Neuronal stem cell (in vitro differentiated cells): ENCODE measurements around the gene BMP15.

Experiments used
- DNase-seq: peaks from one replicate; pipeline ENCODE4 v3.0.0-alpha.2; 2013; ENCODE audit warnings: low spot score
- H2AFZ ChIP-seq: one replicate; pipeline ENCODE4 v1.6.1; 2013; ENCODE audit warnings: mild to moderate bottlenecking, low read length, inconsistent platforms
- H2AK5ac ChIP-seq: 2 replicates; pipeline ENCODE4 v1.6.1; 2013; ENCODE audit warnings: low read depth, mild to moderate bottlenecking, inconsistent platforms, low read length, moderate library complexity, mixed read lengths
- H2BK120ac ChIP-seq: 2 replicates; pipeline ENCODE4 v1.6.1; 2013; ENCODE audit warnings: low read depth, mild to moderate bottlenecking, inconsistent platforms, low read length, moderate library complexity, mixed read lengths
- H2BK12ac ChIP-seq: one replicate; pipeline ENCODE4 v1.6.1; 2013; ENCODE audit warnings: low read length, inconsistent platforms
- H2BK15ac ChIP-seq: 2 replicates; pipeline ENCODE4 v1.6.1; 2013; ENCODE audit warnings: mild to moderate bottlenecking, low read length, inconsistent platforms, mixed read lengths
- H2BK5ac ChIP-seq: one replicate; pipeline ENCODE4 v1.6.1; 2013; ENCODE audit warnings: inconsistent platforms, mild to moderate bottlenecking, low read length, moderate library complexity
- H3K14ac ChIP-seq: one replicate; pipeline ENCODE4 v1.6.1; 2013; ENCODE audit warnings: low read length, inconsistent platforms
- H3K18ac ChIP-seq: 2 replicates; pipeline ENCODE4 v1.6.1; 2013; ENCODE audit warnings: low read length, inconsistent platforms
- H3K23ac ChIP-seq: 2 replicates; pipeline ENCODE4 v1.6.1; 2013; ENCODE audit warnings: low read depth, mild to moderate bottlenecking, mixed read lengths, low read length, inconsistent platforms; ENCODE audit not compliant: poor library complexity
- H3K27ac ChIP-seq: replicated peaks from 3 replicates; pipeline ENCODE4 v1.5.1; 2013; ENCODE audit warnings: low read length, inconsistent platforms
- H3K27me3 ChIP-seq, 3 experiments: 2 replicates each; pipeline ENCODE4 v1.6.1; 2013; ENCODE audit warnings: low read length in 3 of 3, mild to moderate bottlenecking in 2 of 3, inconsistent platforms in 1 of 3, low read depth in 1 of 3, mixed read lengths in 1 of 3, moderate library complexity in 1 of 3; ENCODE audit not compliant: control insufficient read depth in 3 of 3, insufficient read depth in 3 of 3
- H3K36me3 ChIP-seq, 2 donors: replicated peaks in 1 of 2; 2 replicates each; pipeline ENCODE4 v1.6.1; 2013; ENCODE audit warnings: low read length in 2 of 2; ENCODE audit not compliant: control insufficient read depth in 2 of 2, insufficient read depth in 2 of 2
- H3K4ac ChIP-seq: 2 replicates; pipeline ENCODE4 v1.6.1; 2013; ENCODE audit warnings: inconsistent platforms, mild to moderate bottlenecking, low read length, moderate library complexity
- H3K4me1 ChIP-seq, 2 donors: 1 replicate in 1 of 2; 2 replicates in 1 of 2; pipeline ENCODE4 v1.6.1; 2013; ENCODE audit warnings: low read length in 2 of 2, low read depth in 1 of 2; ENCODE audit not compliant: control insufficient read depth in 2 of 2, insufficient read depth in 1 of 2
- H3K4me2 ChIP-seq: one replicate; pipeline ENCODE4 v1.6.1; 2013; ENCODE audit warnings: mild to moderate bottlenecking, low read length, inconsistent platforms; ENCODE audit not compliant: insufficient read depth, poor library complexity, severe bottlenecking
- H3K4me3 ChIP-seq, 2 donors: 2 replicates each; pipeline ENCODE4 v1.5.1; 2013; ENCODE audit warnings: low read length in 2 of 2, mild to moderate bottlenecking in 2 of 2, inconsistent platforms in 1 of 2, moderate library complexity in 1 of 2
- H3K79me1 ChIP-seq: one replicate; pipeline ENCODE4 v1.6.1; 2013; ENCODE audit warnings: low read depth, mild to moderate bottlenecking, inconsistent platforms, low read length, moderate library complexity
- H3K9ac ChIP-seq: one replicate; pipeline ENCODE4 v1.6.1; 2013; ENCODE audit warnings: mild to moderate bottlenecking, low read depth, low read length, inconsistent platforms; ENCODE audit not compliant: poor library complexity
- H3K9me3 ChIP-seq, 2 donors: replicated peaks in 1 of 2; 2 replicates each; pipeline versions ENCODE3 to v1.6.1; 2013; ENCODE audit warnings: low read length in 2 of 2, mild to moderate bottlenecking in 2 of 2, inconsistent platforms in 1 of 2, low read depth in 1 of 2, mixed read lengths in 1 of 2, moderate library complexity in 1 of 2; ENCODE audit not compliant: control insufficient read depth in 2 of 2, insufficient read depth in 1 of 2
- H4K8ac ChIP-seq: one replicate; pipeline ENCODE4 v1.6.1; 2013; ENCODE audit warnings: low read depth, mild to moderate bottlenecking, inconsistent platforms, low read length, moderate library complexity
- H4K91ac ChIP-seq: one replicate; pipeline ENCODE4 v1.6.1; 2013; ENCODE audit warnings: low read length, low read depth, mild to moderate bottlenecking, inconsistent platforms; ENCODE audit not compliant: poor library complexity
- WGBS, 2 donors: extraction: QIAGEN DNeasy Blood & Tissue Kit; methylation state at CpG; one replicate each; pipeline ENCODE4 v1.1.7; 2013; ENCODE audit warnings: missing lambda C conversion rate in 2 of 2, mixed read lengths in 1 of 2; ENCODE audit not compliant: insufficient read length in 2 of 2, insufficient replicate concordance in 1 of 2; ENCODE audit errors: extremely low coverage in 2 of 2; 5-methylcytosine and 5-hydroxymethylcytosine counted together

BMP15 gene

GRCh38 chrX:50874876-50875275, 35.7 kb upstream of the BMP15 start:
- peaks cover 0 to 10% (median 0%) of the 10 kb centered on the region in 3 experiments for H3K27me3 ChIP-seq
- no peak overlapping the region for H3K9ac ChIP-seq
- H4K8ac ChIP-seq: no peak overlapping the region
- H2BK5ac ChIP-seq: no peak overlapping the region
- H3K23ac ChIP-seq: no peak overlapping the region
- H3K4me3 ChIP-seq: no peak overlapping the region
- no peak overlapping the region for H2BK120ac ChIP-seq
- no peak overlapping the region for H3K18ac ChIP-seq
- DNase-seq: no peak
- no peak overlapping the region for H4K91ac ChIP-seq
- H3K4me1 ChIP-seq: peaks cover 0 to 2% of the 10 kb centered on the region in 2 donors
- no peak overlapping the region for H2AFZ ChIP-seq
- no peak overlapping the region for H3K4ac ChIP-seq
- H3K9me3 ChIP-seq: no peaks in the 10 kb centered on the region
- no CpG with 5 or more reads among the region's 3 CpGs for WGBS, 2 donors
- no peaks in the 10 kb centered on the region for H3K79me1 ChIP-seq
- H2BK15ac ChIP-seq: no peak overlapping the region
- no peak overlapping the region for H3K14ac ChIP-seq
- no peak overlapping the region for H3K4me2 ChIP-seq
- no peak overlapping the region for H3K27ac ChIP-seq
- H2AK5ac ChIP-seq: no peak overlapping the region
- no peaks in the 10 kb centered on the region for H3K36me3 ChIP-seq
- no peak overlapping the region for H2BK12ac ChIP-seq

- peaks cover 0 to 4% (median 0%) of the 10 kb centered on the region in 3 experiments for H3K27me3 ChIP-seq
- H3K18ac ChIP-seq: no peak overlapping the region
- no peak overlapping the region for H3K14ac ChIP-seq
- peaks cover 0 to 2% of the 10 kb centered on the region in 2 donors for H3K4me1 ChIP-seq
- no CpG with 5 or more reads among the region's 4 CpGs for WGBS, 2 donors
- H3K23ac ChIP-seq: no peak overlapping the region
- H3K9ac ChIP-seq: no peak overlapping the region
- H3K4ac ChIP-seq: no peak overlapping the region
- H3K4me3 ChIP-seq: no peak overlapping the region
- H2BK120ac ChIP-seq: no peak overlapping the region
- H2BK12ac ChIP-seq: no peak overlapping the region
- no peaks in the 10 kb centered on the region for H3K79me1 ChIP-seq
- no peak overlapping the region for H4K8ac ChIP-seq
- H2BK15ac ChIP-seq: no peak overlapping the region
- H3K27ac ChIP-seq: no peak overlapping the region
- H2AFZ ChIP-seq: no peak overlapping the region
- no peak overlapping the region for H3K4me2 ChIP-seq
- H2AK5ac ChIP-seq: no peak overlapping the region
- H3K36me3 ChIP-seq: no peaks in the 10 kb centered on the region
- H2BK5ac ChIP-seq: no peak overlapping the region
- DNase-seq: no peak
- H4K91ac ChIP-seq: no peak overlapping the region
- H3K9me3 ChIP-seq: no peaks in the 10 kb centered on the region
These were observed 34.0 kb upstream of the BMP15 start for GRCh38 chrX:50876551-50876950.

- H2BK120ac ChIP-seq: no peak overlapping the region
- H3K79me1 ChIP-seq: no peaks in the 10 kb centered on the region
- no CpG with 5 or more reads among the region's 6 CpGs for WGBS, 2 donors
- no peak overlapping the region for H3K14ac ChIP-seq
- H3K36me3 ChIP-seq: no peaks in the 10 kb centered on the region
- H3K4ac ChIP-seq: no peak overlapping the region
- H3K4me3 ChIP-seq: no peak overlapping the region
- H3K4me1 ChIP-seq: peaks cover 0 to 2% of the 10 kb centered on the region in 2 donors
- H3K9ac ChIP-seq: no peak overlapping the region
- H3K9me3 ChIP-seq: no peaks in the 10 kb centered on the region
- H4K8ac ChIP-seq: no peak overlapping the region
- no peaks in the 10 kb centered on the region for H3K27me3 ChIP-seq
- H2BK5ac ChIP-seq: no peak overlapping the region
- no peak for DNase-seq
- H3K18ac ChIP-seq: no peak overlapping the region
- H2BK15ac ChIP-seq: no peak overlapping the region
- no peak overlapping the region for H4K91ac ChIP-seq
- no peak overlapping the region for H3K27ac ChIP-seq
- H3K23ac ChIP-seq: no peak overlapping the region
- no peak overlapping the region for H2BK12ac ChIP-seq
- H2AK5ac ChIP-seq: no peak overlapping the region
- no peak overlapping the region for H3K4me2 ChIP-seq
- no peak overlapping the region for H2AFZ ChIP-seq
These were observed 33.2 kb upstream of the BMP15 start for GRCh38 chrX:50877310-50877709.

- no peaks in the 10 kb centered on the region for H3K36me3 ChIP-seq
- no peak overlapping the region for H3K27ac ChIP-seq
- H4K91ac ChIP-seq: no peak overlapping the region
- H3K9ac ChIP-seq: no peak overlapping the region
- no peaks in the 10 kb centered on the region for H3K4me1 ChIP-seq
- no peak overlapping the region for H3K4me2 ChIP-seq
- no peak for DNase-seq
- H3K79me1 ChIP-seq: no peaks in the 10 kb centered on the region
- H3K14ac ChIP-seq: no peak overlapping the region
- H3K4ac ChIP-seq: no peak overlapping the region
- H2AK5ac ChIP-seq: no peak overlapping the region
- no peak overlapping the region for H2BK120ac ChIP-seq
- no peak overlapping the region for H2BK15ac ChIP-seq
- no peak overlapping the region for H3K23ac ChIP-seq
- no peak overlapping the region for H2AFZ ChIP-seq
- no peaks in the 10 kb centered on the region for H3K27me3 ChIP-seq
- H2BK12ac ChIP-seq: no peak overlapping the region
- H2BK5ac ChIP-seq: no peak overlapping the region
- no peak overlapping the region for H3K18ac ChIP-seq
- H3K9me3 ChIP-seq: no peaks in the 10 kb centered on the region
- no peak overlapping the region for H3K4me3 ChIP-seq
- no peak overlapping the region for H4K8ac ChIP-seq
These were observed 29.5 kb upstream of the BMP15 start for GRCh38 chrX:50881028-50881427.
